Transverse colon (tissue), 4 donors: Measurements from ENCODE around the gene MAL. TPM values are rescaled to one million over a fixed set of nuclear protein-coding genes. Genes with fewer than 3 reads are reported as not detected.

Experiments used
- DNase-seq: peaks from one replicate; pipeline ENCODE4 v3.0.0-alpha.2; 2019
- H3K27ac ChIP-seq, 4 donors: fragments of 200-600 bp; sonication (generic); 2 replicates each; pipeline ENCODE4 v1.5.1; 2016 to 2018; ENCODE audit warnings: inconsistent platforms in 4 of 4
- H3K27me3 ChIP-seq: fragments of 200-600 bp; sonication (generic); 2 replicates; pipeline ENCODE4 v1.5.1; 2017; ENCODE audit warnings: inconsistent platforms
- H3K36me3 ChIP-seq, 4 donors: fragments of 200-600 bp; sonication (generic); 2 replicates each; pipeline ENCODE4 v1.5.1; 2017 to 2019; ENCODE audit warnings: inconsistent platforms in 4 of 4
- H3K4me1 ChIP-seq, 4 donors: fragments of 200-600 bp; sonication (generic); 2 replicates each; pipeline ENCODE4 v1.5.1; 2017 to 2020; ENCODE audit warnings: inconsistent platforms in 4 of 4
- H3K4me3 ChIP-seq, 4 donors: fragments of 200-600 bp; sonication (generic); 1 replicate in 1 of 4; 2 replicates in 3 of 4; pipeline versions ENCODE4 v1.5.1 to v1.6.1; 2017 to 2019; ENCODE audit warnings: inconsistent platforms in 4 of 4
- H3K9me3 ChIP-seq, 2 donors: fragments of 200-600 bp; sonication (generic); 2 replicates each; pipeline ENCODE4 v1.5.1; 2017 to 2019; ENCODE audit warnings: inconsistent platforms in 2 of 2
- EP300 ChIP-seq: sonication (generic); formaldehyde crosslinking; IDR thresholded peaks from one replicate; pipeline ENCODE4 v1.6.1; 2017; ENCODE audit warnings: antibody characterized with exemption, low read depth
- POLR2A ChIP-seq: fragments of 450-650 bp; IDR thresholded peaks from one replicate; pipeline ENCODE4 v1.6.1; 2016; ENCODE audit warnings: antibody characterized with exemption, mild to moderate bottlenecking, moderate library complexity
- POLR2AphosphoS5 ChIP-seq, 3 donors: sonication (generic); formaldehyde crosslinking; IDR thresholded peaks; one replicate each; pipeline ENCODE4 v1.6.1; 2016; ENCODE audit warnings: antibody characterized with exemption in 3 of 3
- WGBS, 2 donors: methylation state at CpG; one replicate each; pipeline ENCODE4 v1.1.5; 2018; ENCODE audit warnings: low coverage in 1 of 2; 5-methylcytosine and 5-hydroxymethylcytosine counted together
- in situ Hi-C, 4 donors: fragments of 200-750 bp; cut with MboI; loops; one replicate each; pipeline versions ENCODE4 v1.15.0 to v1.15.1; 2017; ENCODE audit warnings: low sequenced_read_pairs in 3 of 4, low pct_ligation_motif_present in 1 of 4, low pct_unique_long_range_greater_than_20kb in 1 of 4
- intact Hi-C: fragments of 100-400 bp; cut with DNase I; formaldehyde crosslinking; loops from one replicate; pipeline ENCODE4 v1.15.1; 2023; ENCODE audit warnings: low total_unique reads
- total RNA-seq, 4 donors: library from RNA; depleted of rRNA; stranded (reverse); fragments of >200 nt; gene quantifications; one replicate each; pipeline ENCODE4 v1.1.0, GENCODE V29; 2016
- TF ChIP-seq, protein P1 (sequence below), 5 experiments: fragments of 200-600 bp in 3 of 5; fragments of 450-650 bp in 2 of 5; sonication (generic) in 3 of 5; IDR thresholded peaks; 1 replicate in 2 of 5; 2 replicates in 3 of 5; pipeline ENCODE4 v1.5.1; 2016 to 2017; ENCODE audit warnings: antibody characterized with exemption in 5 of 5, inconsistent platforms in 3 of 5, mild to moderate bottlenecking in 2 of 5, moderate library complexity in 1 of 5

MAL gene
- total RNA-seq, 4 donors from 2014 or later = 3.7 to 14.3 (median 5.1) TPM

DNA sequence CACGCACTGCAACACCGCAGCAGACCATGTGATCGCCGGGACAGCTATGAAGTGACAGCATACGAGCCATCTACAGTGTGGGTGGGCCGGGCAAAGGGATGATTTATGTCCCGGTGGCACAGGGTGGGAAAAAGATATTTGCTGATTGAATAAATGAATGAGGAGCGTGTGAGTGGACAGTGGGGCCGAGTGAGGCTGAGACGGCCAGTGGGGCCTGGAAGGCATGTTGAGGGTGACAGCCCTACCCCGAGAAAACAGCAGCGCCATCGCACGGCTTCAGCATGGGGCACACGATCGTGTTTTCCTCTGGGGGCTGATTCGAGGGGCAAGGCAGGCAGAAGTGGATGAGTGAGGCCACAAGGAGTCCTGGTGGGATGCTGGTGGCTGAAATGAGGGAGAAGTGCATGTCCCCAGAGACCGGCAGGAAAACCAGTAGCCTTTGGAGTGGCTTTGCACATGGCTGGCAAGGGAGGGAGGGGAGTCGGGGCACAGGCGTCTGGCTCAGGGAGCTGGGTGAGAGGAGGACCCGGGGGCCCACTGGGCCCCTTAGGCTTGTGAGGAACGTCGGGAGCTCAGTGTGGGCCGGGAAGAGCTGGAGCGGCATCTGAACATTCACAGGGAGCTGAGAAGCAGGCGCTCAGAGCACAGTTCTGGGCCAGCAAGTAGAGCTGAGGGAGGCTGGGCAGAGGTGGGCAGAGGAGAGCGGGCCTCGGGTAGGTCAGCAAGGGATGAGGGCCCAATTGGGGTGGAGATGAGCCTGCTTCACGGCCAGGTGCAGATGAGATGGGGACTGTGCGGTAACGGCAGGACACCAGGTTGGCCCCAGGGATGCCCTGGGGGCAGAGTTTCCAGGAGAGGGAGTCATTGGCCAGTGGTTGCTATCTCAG is 32.1 kb upstream of the MAL start:
- in situ Hi-C loops = no loop called here

DNA sequence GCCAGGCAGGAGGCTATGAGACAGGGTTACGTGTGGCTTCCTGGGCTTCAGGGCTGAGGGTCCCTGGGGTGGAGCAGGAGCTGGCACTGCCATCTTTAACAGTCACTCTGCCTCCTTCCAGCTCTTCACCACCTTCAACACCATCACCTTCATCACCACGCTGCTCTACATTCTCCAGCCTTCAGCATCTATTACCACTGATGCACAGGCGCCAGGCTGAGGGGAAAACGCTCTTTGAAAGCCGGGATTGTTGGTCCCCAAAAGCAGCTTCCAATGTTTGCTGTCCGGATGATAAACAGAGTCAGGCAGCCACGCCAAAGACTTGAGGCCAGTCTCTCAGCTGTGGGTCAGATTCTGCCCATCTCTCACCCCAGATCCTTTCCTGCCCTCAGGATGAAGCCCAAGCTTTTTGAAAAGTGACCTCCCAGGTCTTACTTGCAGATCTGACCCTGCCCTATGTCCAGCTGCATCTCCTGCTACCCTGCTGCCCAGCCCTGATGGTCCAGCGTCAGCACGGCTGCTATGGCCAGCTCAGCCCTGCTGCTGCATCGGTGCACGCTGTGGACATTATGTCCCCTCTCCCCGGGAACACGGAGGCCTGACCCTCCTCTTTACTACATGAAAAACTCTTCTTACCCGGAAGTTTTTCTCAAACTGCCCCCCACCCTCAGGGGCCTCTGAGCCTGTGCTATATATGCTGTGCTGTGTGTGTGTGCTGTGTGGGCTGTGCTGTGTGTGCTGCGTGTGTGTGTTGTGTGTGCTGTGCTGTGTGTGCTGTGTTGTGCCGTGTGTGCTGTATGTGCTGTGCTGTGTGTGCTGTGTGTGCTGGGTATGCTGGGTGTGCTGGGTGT is 31.2 kb upstream of the MAL start:
- in situ Hi-C loops = no loop called here
- TF ChIP-seq POLR2AphosphoS5 (IDR thresholded peaks at IDR 0.05) = no peak
- H3K36me3 ChIP-seq = no peaks in the 10 kb centered on the region
- 76 to 84% methylated on average over 3 to 16 of the region's 16 CpGs for WGBS, 2 donors
- no peak overlapping the region for H3K27ac ChIP-seq
- H3K9me3 ChIP-seq = no peaks in the 10 kb centered on the region
- intact Hi-C loops = no loop called here
- DNase-seq = no peak
- no peak overlapping the region for H3K4me3 ChIP-seq
- peaks cover 21% of the 10 kb centered on the region for H3K27me3 ChIP-seq
- H3K4me1 ChIP-seq = no peaks in the 10 kb centered on the region

More for the DNA sequence above, 32.1 kb upstream of the MAL start:
- intact Hi-C loops = no loop called here
- 81 to 100% methylated on average over 1 to 31 of the region's 31 CpGs for WGBS, 2 donors
- H3K4me3 ChIP-seq = no peak overlapping the region
- no peaks in the 10 kb centered on the region for H3K9me3 ChIP-seq
- H3K27me3 ChIP-seq = peaks cover 13% of the 10 kb centered on the region
- no peaks in the 10 kb centered on the region for H3K36me3 ChIP-seq
- H3K27ac ChIP-seq = no peak overlapping the region
- TF ChIP-seq POLR2A = no peak
- no peak for TF ChIP-seq EP300
- TF ChIP-seq, protein P1, sequence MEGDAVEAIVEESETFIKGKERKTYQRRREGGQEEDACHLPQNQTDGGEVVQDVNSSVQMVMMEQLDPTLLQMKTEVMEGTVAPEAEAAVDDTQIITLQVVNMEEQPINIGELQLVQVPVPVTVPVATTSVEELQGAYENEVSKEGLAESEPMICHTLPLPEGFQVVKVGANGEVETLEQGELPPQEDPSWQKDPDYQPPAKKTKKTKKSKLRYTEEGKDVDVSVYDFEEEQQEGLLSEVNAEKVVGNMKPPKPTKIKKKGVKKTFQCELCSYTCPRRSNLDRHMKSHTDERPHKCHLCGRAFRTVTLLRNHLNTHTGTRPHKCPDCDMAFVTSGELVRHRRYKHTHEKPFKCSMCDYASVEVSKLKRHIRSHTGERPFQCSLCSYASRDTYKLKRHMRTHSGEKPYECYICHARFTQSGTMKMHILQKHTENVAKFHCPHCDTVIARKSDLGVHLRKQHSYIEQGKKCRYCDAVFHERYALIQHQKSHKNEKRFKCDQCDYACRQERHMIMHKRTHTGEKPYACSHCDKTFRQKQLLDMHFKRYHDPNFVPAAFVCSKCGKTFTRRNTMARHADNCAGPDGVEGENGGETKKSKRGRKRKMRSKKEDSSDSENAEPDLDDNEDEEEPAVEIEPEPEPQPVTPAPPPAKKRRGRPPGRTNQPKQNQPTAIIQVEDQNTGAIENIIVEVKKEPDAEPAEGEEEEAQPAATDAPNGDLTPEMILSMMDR (IDR thresholded peaks at IDR 0.05) = no peak
- no peak for TF ChIP-seq POLR2AphosphoS5 (IDR thresholded peaks at IDR 0.05)
- no peak for DNase-seq
- H3K4me1 ChIP-seq = no peaks in the 10 kb centered on the region

DNA sequence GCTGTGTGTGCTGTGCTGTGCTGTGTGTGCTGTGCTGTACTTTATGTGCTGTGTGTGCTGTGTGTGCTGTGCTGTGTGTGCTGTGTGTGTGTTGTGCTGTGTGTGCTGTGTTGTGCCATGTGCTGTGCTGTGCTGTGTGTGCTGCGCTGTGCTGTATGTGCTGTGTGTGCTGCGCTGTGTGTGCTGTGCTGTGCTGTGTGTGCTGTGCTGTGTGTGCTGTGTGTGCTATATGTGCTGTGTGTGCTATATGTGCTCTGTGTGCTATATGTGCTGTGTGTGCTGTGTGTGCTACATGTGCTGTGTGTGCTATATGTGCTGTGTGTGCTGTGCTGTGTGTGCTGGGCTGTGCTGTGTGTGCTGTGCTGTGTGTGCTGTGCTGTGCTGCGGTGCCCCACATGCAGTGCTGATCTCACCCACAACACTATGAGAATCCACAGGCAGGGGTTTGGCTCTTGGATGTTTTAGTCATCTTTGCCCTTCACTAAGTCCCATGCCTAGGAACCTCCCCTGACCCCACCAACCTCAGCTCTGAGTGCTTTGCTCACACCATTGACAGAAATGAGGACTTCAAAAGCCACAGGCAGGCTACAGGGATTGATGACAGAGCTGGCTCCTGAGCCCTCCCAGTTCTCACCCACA is 30.5 kb upstream of the MAL start:
- no peak overlapping the region for H3K4me3 ChIP-seq
- H3K36me3 ChIP-seq = no peaks in the 10 kb centered on the region
- TF ChIP-seq POLR2AphosphoS5 (IDR thresholded peaks at IDR 0.05) (no peak), POLR2A (no peak), EP300 (no peak)
- H3K9me3 ChIP-seq = no peaks in the 10 kb centered on the region
- H3K4me1 ChIP-seq = no peaks in the 10 kb centered on the region
- DNase-seq = no peak
- in situ Hi-C loops (no loop called here), intact Hi-C loops (no loop called here)
- peaks cover 21% of the 10 kb centered on the region for H3K27me3 ChIP-seq
- WGBS, 2 donors = 84% methylated on average over 3 of the region's 3 CpGs; no CpG with 5 or more reads in 1 of the 2 donors
- no peak overlapping the region for H3K27ac ChIP-seq

DNA sequence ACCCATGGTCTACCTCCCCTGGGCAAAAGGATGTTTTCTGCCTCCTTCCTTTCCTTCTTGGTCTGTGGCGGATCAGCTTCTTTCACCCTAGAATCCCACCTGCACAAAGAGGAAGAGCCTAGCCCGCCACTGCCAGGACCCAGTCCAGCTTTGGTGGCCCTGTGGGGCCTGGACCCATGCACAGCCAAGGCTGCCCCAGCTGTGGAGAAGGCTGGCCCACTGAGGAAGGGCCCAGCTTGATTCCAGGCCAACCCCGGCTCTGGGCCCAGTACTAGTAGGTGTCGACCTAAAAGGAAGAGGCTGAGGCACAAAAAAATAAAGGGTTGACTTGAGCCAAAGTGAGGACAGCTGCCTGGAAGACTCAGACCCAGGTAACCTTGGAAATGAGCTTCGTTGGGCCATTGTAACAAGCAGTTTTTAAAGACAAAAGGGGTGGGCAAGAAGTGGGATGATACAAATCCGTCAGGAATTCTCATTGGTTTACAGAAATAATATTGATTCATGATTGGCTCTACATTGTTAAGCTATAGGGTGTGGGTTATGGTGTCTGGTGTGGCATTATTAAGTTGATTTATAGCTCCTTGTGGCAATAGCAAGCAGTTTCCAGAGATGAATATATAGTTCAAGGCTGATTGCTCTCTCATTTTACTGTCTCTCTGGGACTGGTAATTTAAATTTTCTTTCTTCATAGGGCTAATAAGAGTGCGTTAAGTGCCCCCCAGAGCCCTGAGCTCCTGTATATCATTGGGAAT is 29.8 kb upstream of the MAL start:
- in situ Hi-C loops (no loop called here), intact Hi-C loops (no loop called here)
- no peak for DNase-seq
- Histone ChIP-seq H3K27ac (no peak overlapping the region), H3K36me3 (no peaks in the 10 kb centered on the region), H3K9me3 (no peaks in the 10 kb centered on the region), H3K27me3 (peaks cover 21% of the 10 kb centered on the region), H3K4me1 (no peaks in the 10 kb centered on the region), H3K4me3 (no peak overlapping the region)
- WGBS, 2 donors = 59 to 67% methylated on average over 4 to 7 of the region's 7 CpGs
- no peak for TF ChIP-seq POLR2A
- TF ChIP-seq POLR2AphosphoS5 (IDR thresholded peaks at IDR 0.05) = no peak
- no peak for TF ChIP-seq EP300
- TF ChIP-seq, protein P1 (IDR thresholded peaks at IDR 0.05) = no peak
